ENCODE results near the gene MAML2.

Gene MAML2

DNA sequence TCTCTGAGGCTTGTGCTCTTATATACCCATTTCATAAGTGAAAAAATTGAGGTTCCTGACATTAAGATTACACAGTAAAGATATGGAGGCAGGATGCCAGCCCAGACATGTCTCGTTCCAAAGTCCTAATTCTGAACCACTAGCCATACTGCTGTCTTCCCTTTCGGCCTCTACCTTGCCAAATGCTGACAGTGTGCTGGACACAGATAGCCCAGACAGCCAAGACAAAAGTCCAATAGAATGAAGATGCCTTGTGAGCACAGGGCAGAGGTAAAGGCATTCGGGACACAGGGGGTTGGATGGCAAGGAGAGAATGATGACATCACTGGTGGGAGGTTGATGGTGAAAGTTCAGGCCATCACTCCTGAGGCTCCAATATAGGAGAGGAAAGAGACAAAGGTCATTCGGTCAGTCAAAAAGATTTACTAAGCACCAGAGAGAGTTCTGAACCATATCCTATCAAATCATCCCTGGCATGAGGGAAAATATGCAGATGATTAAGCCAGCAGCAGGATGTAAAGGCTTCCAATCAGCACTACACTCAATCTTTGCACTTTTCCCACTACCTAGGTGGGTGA is 245.1 kb downstream of the MAML2 start:
- peak overlapping the region; percentile 14 to 26 for H2BK12ac ChIP-seq (ENCODE audit: low read length in 2 of 2)
- no peak overlapping the region for H3K23ac ChIP-seq (ENCODE audit: low read length in 2 of 2)
- H4K91ac ChIP-seq (ENCODE audit: low read length): no peak overlapping the region
- peaks cover 7% of the 10 kb centered on the region for H3K4me1 ChIP-seq (ENCODE audit: control insufficient read depth, insufficient read depth, low read depth, low read length)
- peak overlapping the region in 1 of 2 experiments; percentile 52 for H3K4ac ChIP-seq (ENCODE audit: low read depth in 1 of 2, low read length in 2 of 2)
- no peak overlapping the region for H2BK120ac ChIP-seq (ENCODE audit: low read depth, low read length)
- H4K8ac ChIP-seq (ENCODE audit: low read length): no peak overlapping the region
- H3K4me2 ChIP-seq (ENCODE audit: low read length, poor library complexity, severe bottlenecking): no peak overlapping the region
- peak overlapping the region; percentile 70 for H3K9ac ChIP-seq (ENCODE audit: low read length)
- 96% methylated on average over 3 of the region's 4 CpGs for WGBS
- peak overlapping the region; percentile 79 for H3K27ac ChIP-seq (ENCODE audit: low read length, poor library complexity, severe bottlenecking)
- no peak overlapping the region for H2BK15ac ChIP-seq (ENCODE audit: low read depth, poor library complexity, severe bottlenecking)
- H3K27me3 ChIP-seq (ENCODE audit: control insufficient read depth in 1 of 2, insufficient read depth in 1 of 2, low read length in 2 of 2): no peaks in the 10 kb centered on the region
- no peak overlapping the region for H2AFZ ChIP-seq (ENCODE audit: low read depth, low read length)
- peak; percentile 26 for DNase-seq
- peak overlapping the region; percentile 65 to 76 for H3K18ac ChIP-seq (ENCODE audit: low read depth in 1 of 2, low read length in 2 of 2)
- H3K4me3 ChIP-seq (ENCODE audit: insufficient read depth in 1 of 2, low read depth in 1 of 2, low read length in 2 of 2): peak overlapping the region in 1 of 2 experiments; percentile 46
- peak overlapping the region; percentile 7 for H2AK5ac ChIP-seq (ENCODE audit: low read length, severe bottlenecking)
- H3K14ac ChIP-seq (ENCODE audit: low read length in 2 of 2): peak overlapping the region in 1 of 2 experiments; percentile 68
- peaks cover 18% of the 10 kb centered on the region for H3K79me1 ChIP-seq (replicated peaks; ENCODE audit: low read length, poor library complexity, severe bottlenecking)
- no peak overlapping the region for H2BK5ac ChIP-seq (ENCODE audit: low read depth, low read length, poor library complexity, severe bottlenecking)
- no peaks in the 10 kb centered on the region for H3K9me3 ChIP-seq (ENCODE audit: control insufficient read depth, low read length)
- peaks cover 2 to 4% of the 10 kb centered on the region in 2 experiments for H3K36me3 ChIP-seq (ENCODE audit: control insufficient read depth in 1 of 2, insufficient read depth in 2 of 2, low read depth in 1 of 2, low read length in 2 of 2)

DNA sequence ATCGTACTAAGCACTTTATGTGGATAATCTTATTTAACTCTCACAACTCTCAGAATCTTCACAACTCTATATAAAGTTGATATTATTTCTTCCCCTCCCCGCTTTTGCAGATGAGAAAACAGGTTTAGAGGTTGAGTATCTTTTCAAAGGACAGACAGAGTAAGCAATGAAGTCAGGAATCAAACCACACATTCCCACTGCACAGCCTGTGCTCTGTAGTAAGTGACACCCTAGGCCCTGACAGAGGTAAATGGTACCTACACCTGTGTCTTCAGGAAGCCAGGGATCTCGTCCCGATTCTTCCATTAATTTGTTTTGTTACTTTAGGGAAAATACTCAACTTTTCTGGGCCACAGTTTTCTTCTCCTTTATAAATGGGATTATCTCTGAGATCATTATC is 246.6 kb downstream of the MAML2 start:
- no peak overlapping the region for H3K23ac ChIP-seq (ENCODE audit: low read length in 2 of 2)
- no peak for DNase-seq
- no peaks in the 10 kb centered on the region for H3K9me3 ChIP-seq (ENCODE audit: control insufficient read depth, low read length)
- H2BK120ac ChIP-seq (ENCODE audit: low read depth, low read length): no peak overlapping the region
- H3K79me1 ChIP-seq (replicated peaks; ENCODE audit: low read length, poor library complexity, severe bottlenecking): peaks cover 26% of the 10 kb centered on the region
- H3K4me3 ChIP-seq (ENCODE audit: insufficient read depth in 1 of 2, low read depth in 1 of 2, low read length in 2 of 2): no peak overlapping the region
- H4K8ac ChIP-seq (ENCODE audit: low read length): no peak overlapping the region
- WGBS: no CpG with 5 or more reads among the region's 4 CpGs
- peaks cover 15 to 18% of the 10 kb centered on the region in 2 experiments for H3K36me3 ChIP-seq (ENCODE audit: control insufficient read depth in 1 of 2, insufficient read depth in 2 of 2, low read depth in 1 of 2, low read length in 2 of 2)
- H3K4me2 ChIP-seq (ENCODE audit: low read length, poor library complexity, severe bottlenecking): no peak overlapping the region
- H3K4ac ChIP-seq (ENCODE audit: low read depth in 1 of 2, low read length in 2 of 2): no peak overlapping the region
- no peak overlapping the region for H2BK12ac ChIP-seq (ENCODE audit: low read length in 2 of 2)
- H3K9ac ChIP-seq (ENCODE audit: low read length): no peak overlapping the region
- peaks cover 16% of the 10 kb centered on the region for H3K4me1 ChIP-seq (ENCODE audit: control insufficient read depth, insufficient read depth, low read depth, low read length)
- H4K91ac ChIP-seq (ENCODE audit: low read length): no peak overlapping the region
- no peak overlapping the region for H3K14ac ChIP-seq (ENCODE audit: low read length in 2 of 2)
- H3K27me3 ChIP-seq (ENCODE audit: control insufficient read depth in 1 of 2, insufficient read depth in 1 of 2, low read length in 2 of 2): no peaks in the 10 kb centered on the region
- no peak overlapping the region for H2BK15ac ChIP-seq (ENCODE audit: low read depth, poor library complexity, severe bottlenecking)
- no peak overlapping the region for H2AFZ ChIP-seq (ENCODE audit: low read depth, low read length)
- peak overlapping the region; percentile 47 for H2AK5ac ChIP-seq (ENCODE audit: low read length, severe bottlenecking)
- H2BK5ac ChIP-seq (ENCODE audit: low read depth, low read length, poor library complexity, severe bottlenecking): no peak overlapping the region
- no peak overlapping the region for H3K18ac ChIP-seq (ENCODE audit: low read depth in 1 of 2, low read length in 2 of 2)
- no peak overlapping the region for H3K27ac ChIP-seq (ENCODE audit: low read length, poor library complexity, severe bottlenecking)

DNA sequence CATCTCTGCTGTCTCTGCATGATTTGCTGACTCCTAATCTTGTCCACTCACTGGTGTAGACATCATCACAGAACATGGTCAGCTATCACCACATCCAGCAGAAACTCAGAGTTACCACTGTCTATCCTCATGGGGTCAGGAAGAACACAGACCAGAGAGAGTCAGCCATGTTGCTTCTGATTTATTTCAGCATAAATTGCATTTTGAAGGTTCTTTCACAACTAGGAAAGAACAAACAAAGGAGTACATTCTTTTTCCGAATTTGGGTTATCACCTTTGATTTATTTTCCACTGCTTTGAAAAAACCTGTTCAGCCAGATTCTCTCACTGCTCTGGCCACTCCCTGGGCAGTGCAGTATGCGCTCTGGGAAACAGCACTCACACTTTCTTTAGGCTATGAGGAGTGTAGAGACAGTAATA is 247.1 kb downstream of the MAML2 start:
- Histone ChIP-seq H2BK12ac (ENCODE audit: low read length in 2 of 2) (peak overlapping the region in 1 of 2 experiments; percentile 69), H4K91ac (ENCODE audit: low read length) (no peak overlapping the region), H3K36me3 (ENCODE audit: control insufficient read depth in 1 of 2, insufficient read depth in 2 of 2, low read depth in 1 of 2, low read length in 2 of 2) (peaks cover 15 to 19% of the 10 kb centered on the region in 2 experiments), H3K4me2 (ENCODE audit: low read length, poor library complexity, severe bottlenecking) (no peak overlapping the region), H3K27ac (ENCODE audit: low read length, poor library complexity, severe bottlenecking) (no peak overlapping the region), H2AK5ac (ENCODE audit: low read length, severe bottlenecking) (peak overlapping the region; percentile 64), H3K9ac (ENCODE audit: low read length) (no peak overlapping the region), H3K4me1 (ENCODE audit: control insufficient read depth, insufficient read depth, low read depth, low read length) (peaks cover 16% of the 10 kb centered on the region), H2AFZ (ENCODE audit: low read depth, low read length) (no peak overlapping the region), H3K4ac (ENCODE audit: low read depth in 1 of 2, low read length in 2 of 2) (no peak overlapping the region), H4K8ac (ENCODE audit: low read length) (no peak overlapping the region), H3K9me3 (ENCODE audit: control insufficient read depth, low read length) (no peaks in the 10 kb centered on the region), H2BK5ac (ENCODE audit: low read depth, low read length, poor library complexity, severe bottlenecking) (peak overlapping the region; percentile 24), H3K23ac (ENCODE audit: low read length in 2 of 2) (peak overlapping the region in 1 of 2 experiments; percentile 14), H3K18ac (ENCODE audit: low read depth in 1 of 2, low read length in 2 of 2) (no peak overlapping the region), H2BK120ac (ENCODE audit: low read depth, low read length) (no peak overlapping the region), H3K27me3 (ENCODE audit: control insufficient read depth in 1 of 2, insufficient read depth in 1 of 2, low read length in 2 of 2) (no peaks in the 10 kb centered on the region), H3K79me1 (replicated peaks; ENCODE audit: low read length, poor library complexity, severe bottlenecking) (peaks cover 26% of the 10 kb centered on the region), H3K14ac (ENCODE audit: low read length in 2 of 2) (no peak overlapping the region), H2BK15ac (ENCODE audit: low read depth, poor library complexity, severe bottlenecking) (no peak overlapping the region), H3K4me3 (ENCODE audit: insufficient read depth in 1 of 2, low read depth in 1 of 2, low read length in 2 of 2) (no peak overlapping the region)
- 95% methylated on average over 2 of the region's 2 CpGs for WGBS
- no peak for DNase-seq

DNA sequence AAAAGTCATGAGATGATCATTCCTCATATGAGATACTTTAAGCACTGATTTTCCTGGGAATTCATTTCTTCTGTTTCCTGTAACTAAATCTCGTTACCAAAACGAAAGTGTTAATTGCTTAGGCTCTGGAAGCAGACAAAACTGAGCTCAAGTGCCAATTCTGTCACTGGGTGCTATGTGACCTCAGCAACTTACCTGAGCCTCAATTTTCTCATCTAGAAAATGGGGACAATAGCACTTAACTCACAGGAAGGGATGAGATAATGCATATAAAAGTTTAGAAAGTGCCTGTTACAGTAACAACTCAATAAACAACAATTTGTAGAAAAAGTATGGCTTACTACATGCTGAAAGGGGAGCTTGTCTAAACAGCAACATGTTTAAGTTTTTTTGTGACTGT is 248.8 kb downstream of the MAML2 start:
- Histone ChIP-seq H3K23ac (ENCODE audit: low read length in 2 of 2) (no peak overlapping the region), H2AFZ (ENCODE audit: low read depth, low read length) (no peak overlapping the region), H4K91ac (ENCODE audit: low read length) (no peak overlapping the region), H3K27ac (ENCODE audit: low read length, poor library complexity, severe bottlenecking) (no peak overlapping the region), H2BK120ac (ENCODE audit: low read depth, low read length) (no peak overlapping the region), H3K4me1 (ENCODE audit: control insufficient read depth, insufficient read depth, low read depth, low read length) (peaks cover 16% of the 10 kb centered on the region), H3K4me3 (ENCODE audit: insufficient read depth in 1 of 2, low read depth in 1 of 2, low read length in 2 of 2) (no peak overlapping the region), H3K14ac (ENCODE audit: low read length in 2 of 2) (no peak overlapping the region), H3K4me2 (ENCODE audit: low read length, poor library complexity, severe bottlenecking) (no peak overlapping the region), H4K8ac (ENCODE audit: low read length) (no peak overlapping the region), H2BK12ac (ENCODE audit: low read length in 2 of 2) (no peak overlapping the region), H3K79me1 (replicated peaks; ENCODE audit: low read length, poor library complexity, severe bottlenecking) (peaks cover 25% of the 10 kb centered on the region), H2BK15ac (ENCODE audit: low read depth, poor library complexity, severe bottlenecking) (no peak overlapping the region), H3K9ac (ENCODE audit: low read length) (no peak overlapping the region), H3K18ac (ENCODE audit: low read depth in 1 of 2, low read length in 2 of 2) (no peak overlapping the region), H3K27me3 (ENCODE audit: control insufficient read depth in 1 of 2, insufficient read depth in 1 of 2, low read length in 2 of 2) (no peaks in the 10 kb centered on the region), H2BK5ac (ENCODE audit: low read depth, low read length, poor library complexity, severe bottlenecking) (no peak overlapping the region), H2AK5ac (ENCODE audit: low read length, severe bottlenecking) (no peak overlapping the region), H3K9me3 (ENCODE audit: control insufficient read depth, low read length) (no peaks in the 10 kb centered on the region), H3K36me3 (ENCODE audit: control insufficient read depth in 1 of 2, insufficient read depth in 2 of 2, low read depth in 1 of 2, low read length in 2 of 2) (peaks cover 15 to 25% of the 10 kb centered on the region in 2 experiments), H3K4ac (ENCODE audit: low read depth in 1 of 2, low read length in 2 of 2) (no peak overlapping the region)
- no peak for DNase-seq
- 86% methylated on average over 2 of the region's 2 CpGs for WGBS

All from mesenchymal stem cell (in vitro differentiated cells and primary cell).